ENCODE measurements around the gene ASB13.
A peak's percentile ranks its signal among the peaks of the same experiment; 100 is the strongest.

The ASB13 gene

GRCh38 chr10:5681930-5682329 lies 15.5 kb upstream of the ASB13 start:
- TF ChIP-seq FOXP2 (optimal IDR thresholded peaks at IDR 0.05; ENCODE audit: control extremely low read depth, extremely low read length, insufficient read depth), result no peak
- TF ChIP-seq POLR2AphosphoS5 (IDR thresholded peaks at IDR 0.05; ENCODE audit: borderline replicate concordance, low read depth, low read length), result no peak
- no peak for TF ChIP-seq EZH2 (IDR thresholded peaks at IDR 0.05)

GRCh38 chr10:5679606-5680005 lies 13.2 kb upstream of the ASB13 start:
- TF ChIP-seq EZH2 (IDR thresholded peaks at IDR 0.05) (no peak), FOXP2 (optimal IDR thresholded peaks at IDR 0.05; ENCODE audit: control extremely low read depth, extremely low read length, insufficient read depth) (no peak), POLR2AphosphoS5 (IDR thresholded peaks at IDR 0.05; ENCODE audit: borderline replicate concordance, low read depth, low read length) (no peak)
- Histone ChIP-seq H3K9ac (ENCODE audit: insufficient read length) (no peak overlapping the region), H3K27ac (no peak overlapping the region)

More at GRCh38 chr10:5681930-5682329, 15.5 kb upstream of the ASB13 start:
- no peak for DNase-seq (ENCODE audit: low read depth, low spot score)
- no peaks in the 10 kb centered on the region for H3K9me3 ChIP-seq (ENCODE audit: low read depth, low read length)
- no peak overlapping the region for H3K4me3 ChIP-seq
- no peaks in the 10 kb centered on the region for H3K36me3 ChIP-seq (ENCODE audit: insufficient read depth, low read length)
- no peak overlapping the region for H3K9ac ChIP-seq (ENCODE audit: insufficient read length)
- no peak overlapping the region for H3K27ac ChIP-seq

GRCh38 chr10:5679037-5679435 lies 12.6 kb upstream of the ASB13 start:
- no peak for DNase-seq (ENCODE audit: low read depth, low spot score)
- Histone ChIP-seq H3K9ac (ENCODE audit: insufficient read length) (no peak overlapping the region), H3K27ac (no peak overlapping the region), H3K4me3 (no peak overlapping the region), H3K36me3 (ENCODE audit: insufficient read depth, low read length) (no peaks in the 10 kb centered on the region), H3K9me3 (ENCODE audit: low read depth, low read length) (no peaks in the 10 kb centered on the region)
- TF ChIP-seq EZH2 (IDR thresholded peaks at IDR 0.05) (no peak), FOXP2 (optimal IDR thresholded peaks at IDR 0.05; ENCODE audit: control extremely low read depth, extremely low read length, insufficient read depth) (no peak), POLR2AphosphoS5 (IDR thresholded peaks at IDR 0.05; ENCODE audit: borderline replicate concordance, low read depth, low read length) (no peak)

More at GRCh38 chr10:5679606-5680005, 13.2 kb upstream of the ASB13 start:
- no peak overlapping the region for H3K4me3 ChIP-seq
- no peaks in the 10 kb centered on the region for H3K36me3 ChIP-seq (ENCODE audit: insufficient read depth, low read length)
- no peak for DNase-seq (ENCODE audit: low read depth, low spot score)
- H3K9me3 ChIP-seq (ENCODE audit: low read depth, low read length), result no peaks in the 10 kb centered on the region

- H3K27ac ChIP-seq, result no peak overlapping the region
- H3K4me3 ChIP-seq, result no peak overlapping the region
- no peak overlapping the region for H3K9ac ChIP-seq (ENCODE audit: insufficient read length)
- H3K9me3 ChIP-seq (ENCODE audit: low read depth, low read length), result no peaks in the 10 kb centered on the region
- H3K36me3 ChIP-seq (ENCODE audit: insufficient read depth, low read length), result no peaks in the 10 kb centered on the region
- no peak for DNase-seq (ENCODE audit: low read depth, low spot score)
- no peak for TF ChIP-seq POLR2AphosphoS5 (IDR thresholded peaks at IDR 0.05; ENCODE audit: borderline replicate concordance, low read depth, low read length)
- no peak for TF ChIP-seq FOXP2 (optimal IDR thresholded peaks at IDR 0.05; ENCODE audit: control extremely low read depth, extremely low read length, insufficient read depth)
Measured at GRCh38 chr10:5678397-5679036, 12.1 kb upstream of the ASB13 start.

GRCh38 chr10:5670662-5671375 lies 4.4 kb upstream of the ASB13 start:
- no peaks in the 10 kb centered on the region for H3K36me3 ChIP-seq (ENCODE audit: insufficient read depth, low read length)
- DNase-seq (ENCODE audit: low read depth, low spot score), result no peak
- TF ChIP-seq FOXP2 (optimal IDR thresholded peaks at IDR 0.05; ENCODE audit: control extremely low read depth, extremely low read length, insufficient read depth) (no peak), EZH2 (IDR thresholded peaks at IDR 0.05) (no peak), POLR2AphosphoS5 (IDR thresholded peaks at IDR 0.05; ENCODE audit: borderline replicate concordance, low read depth, low read length) (no peak)
- H3K4me3 ChIP-seq, result no peak overlapping the region
- no peaks in the 10 kb centered on the region for H3K9me3 ChIP-seq (ENCODE audit: low read depth, low read length)
- H3K9ac ChIP-seq (ENCODE audit: insufficient read length), result no peak overlapping the region
- H3K27ac ChIP-seq, result no peak overlapping the region

- Histone ChIP-seq H3K4me3 (no peak overlapping the region), H3K9me3 (ENCODE audit: low read depth, low read length) (no peaks in the 10 kb centered on the region), H3K9ac (ENCODE audit: insufficient read length) (no peak overlapping the region), H3K27ac (no peak overlapping the region), H3K36me3 (ENCODE audit: insufficient read depth, low read length) (no peaks in the 10 kb centered on the region)
- TF ChIP-seq POLR2AphosphoS5 (IDR thresholded peaks at IDR 0.05; ENCODE audit: borderline replicate concordance, low read depth, low read length), result no peak
- TF ChIP-seq FOXP2 (optimal IDR thresholded peaks at IDR 0.05; ENCODE audit: control extremely low read depth, extremely low read length, insufficient read depth), result no peak
- TF ChIP-seq EZH2 (IDR thresholded peaks at IDR 0.05), result no peak
- DNase-seq (ENCODE audit: low read depth, low spot score), result no peak
Measured at GRCh38 chr10:5669604-5670003, 3.2 kb upstream of the ASB13 start.

GRCh38 chr10:5668429-5668828 lies 2.0 kb upstream of the ASB13 start:
- Histone ChIP-seq H3K27ac (no peak overlapping the region), H3K36me3 (ENCODE audit: insufficient read depth, low read length) (no peaks in the 10 kb centered on the region), H3K9ac (ENCODE audit: insufficient read length) (no peak overlapping the region), H3K4me3 (no peak overlapping the region), H3K9me3 (ENCODE audit: low read depth, low read length) (no peaks in the 10 kb centered on the region)
- DNase-seq (ENCODE audit: low read depth, low spot score), result no peak
- TF ChIP-seq FOXP2 (optimal IDR thresholded peaks at IDR 0.05; ENCODE audit: control extremely low read depth, extremely low read length, insufficient read depth), result no peak
- TF ChIP-seq EZH2 (IDR thresholded peaks at IDR 0.05), result no peak
- TF ChIP-seq POLR2AphosphoS5 (IDR thresholded peaks at IDR 0.05; ENCODE audit: borderline replicate concordance, low read depth, low read length), result no peak

- peak overlapping the region; percentile 68 for H3K4me3 ChIP-seq
- H3K36me3 ChIP-seq (ENCODE audit: insufficient read depth, low read length), result no peaks in the 10 kb centered on the region
- no peak for DNase-seq (ENCODE audit: low read depth, low spot score)
- no peak overlapping the region for H3K27ac ChIP-seq
- no peak overlapping the region for H3K9ac ChIP-seq (ENCODE audit: insufficient read length)
- no peaks in the 10 kb centered on the region for H3K9me3 ChIP-seq (ENCODE audit: low read depth, low read length)
- TF ChIP-seq EZH2 (IDR thresholded peaks at IDR 0.05) (no peak), POLR2AphosphoS5 (IDR thresholded peaks at IDR 0.05; ENCODE audit: borderline replicate concordance, low read depth, low read length) (no peak), FOXP2 (optimal IDR thresholded peaks at IDR 0.05; ENCODE audit: control extremely low read depth, extremely low read length, insufficient read depth) (no peak)
Measured at GRCh38 chr10:5666841-5667630, 641 bp upstream of the ASB13 start.

Measured in SK-N-MC (cell line).